Osteoblast (primary cell): ENCODE measurements around the gene SLBP. TPM values are rescaled to one million over a fixed set of nuclear protein-coding genes. Genes with fewer than 3 reads are reported as not detected.
A peak's percentile ranks its signal among the peaks of the same experiment; 100 is the strongest.

Source experiments
- DNase-seq: peaks from one replicate; pipeline ENCODE4 v3.0.0; 2011; ENCODE audit warnings: low spot score, mixed read lengths; ENCODE audit not compliant: insufficient read length; ENCODE audit errors: missing footprints
- H2AFZ ChIP-seq: 2 replicates; pipeline ENCODE4 v1.6.0; 2011; ENCODE audit warnings: mild to moderate bottlenecking, low read length
- H3K27ac ChIP-seq: 2 replicates; pipeline ENCODE4 v1.5.1; 2011; ENCODE audit warnings: mild to moderate bottlenecking, low read depth, low read length, moderate library complexity
- H3K27me3 ChIP-seq: 2 replicates; pipeline ENCODE4 v1.6.0; 2012; ENCODE audit warnings: mild to moderate bottlenecking, control low read depth, inconsistent platforms, low read length, moderate library complexity; ENCODE audit not compliant: insufficient read depth
- H3K36me3 ChIP-seq: 2 replicates; pipeline ENCODE4 v1.5.1; 2011; ENCODE audit warnings: mild to moderate bottlenecking, low read length, control low read depth, moderate library complexity; ENCODE audit not compliant: insufficient read depth
- H3K4me1 ChIP-seq: 2 replicates; pipeline ENCODE4 v1.5.1; 2011; ENCODE audit warnings: mild to moderate bottlenecking, low read length, control low read depth, moderate library complexity; ENCODE audit not compliant: insufficient read depth
- H3K4me2 ChIP-seq: 2 replicates; pipeline ENCODE4 v1.6.0; 2011; ENCODE audit warnings: mild to moderate bottlenecking, low read length; ENCODE audit not compliant: insufficient read depth
- H3K4me3 ChIP-seq: fragments of 200-600 bp; sonication (generic); 3 replicates; pipeline ENCODE4 v1.5.1; 2012; ENCODE audit warnings: mild to moderate bottlenecking, low read length, inconsistent platforms; ENCODE audit not compliant: insufficient read depth
- H3K79me2 ChIP-seq: 2 replicates; pipeline ENCODE4 v1.6.0; 2012; ENCODE audit warnings: mild to moderate bottlenecking, low read length, control low read depth, inconsistent platforms; ENCODE audit not compliant: insufficient read depth
- H3K9me3 ChIP-seq: 2 replicates; pipeline ENCODE4 v1.5.1; 2011; ENCODE audit warnings: low read depth, low read length, control low read depth
- H4K20me1 ChIP-seq: 2 replicates; pipeline ENCODE4 v1.6.0; 2012; ENCODE audit warnings: mild to moderate bottlenecking, low read length, control low read depth; ENCODE audit not compliant: insufficient read depth
- total RNA-seq: library from RNA; depleted of rRNA; stranded (reverse); fragments of >200 nt; gene quantifications from 2 replicates; pipeline ENCODE4 v1.2.3, GENCODE V29; 2012
- TF ChIP-seq, protein P1 (sequence below): IDR thresholded peaks from 2 replicates; pipeline ENCODE4 v1.5.1; 2011; ENCODE audit warnings: mild to moderate bottlenecking, low read depth, low read length, moderate library complexity; ENCODE audit errors: extremely low read depth

Gene SLBP
- total RNA-seq, 1 donor: 55.7 TPM

DNA sequence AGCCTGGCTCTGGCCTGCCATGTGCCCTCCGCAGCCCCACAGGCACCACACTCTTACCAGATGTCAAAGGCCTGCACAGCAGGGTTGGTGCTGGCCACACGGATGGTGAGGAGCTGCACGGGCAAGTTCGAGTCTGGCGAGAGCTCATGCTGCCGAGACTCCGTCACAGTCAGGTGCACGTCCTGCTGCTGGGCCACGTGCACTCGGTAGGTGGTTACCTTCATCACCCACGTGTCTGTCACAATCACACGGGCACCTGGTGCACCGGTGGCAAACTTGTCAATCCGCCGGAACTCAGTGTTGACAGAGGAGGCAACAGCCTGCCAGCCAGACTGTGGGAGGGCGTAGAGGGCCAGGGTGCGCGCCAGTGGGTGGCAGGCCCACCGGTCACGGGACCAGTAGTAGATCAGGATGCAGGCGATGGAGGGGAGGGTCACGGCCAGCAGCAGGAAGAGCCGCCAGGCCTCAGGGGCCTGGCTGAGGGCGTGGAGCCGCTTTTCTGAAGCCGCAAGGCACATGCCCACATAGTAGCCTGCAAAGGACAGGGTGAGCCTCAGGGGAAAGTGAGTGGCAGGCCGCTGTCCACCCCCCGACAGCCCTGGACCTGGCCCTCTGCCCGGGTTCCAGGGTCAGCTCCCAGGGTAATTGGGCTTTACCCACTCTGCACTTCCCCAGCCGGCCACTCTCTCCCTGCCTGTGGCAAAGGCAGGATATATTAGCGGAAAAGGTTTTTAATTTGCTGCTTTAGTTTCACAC, 6.2 kb upstream of the SLBP start:
- no peaks in the 10 kb centered on the region for H3K9me3 ChIP-seq
- H3K4me3 ChIP-seq: no peak overlapping the region
- H3K27ac ChIP-seq: no peak overlapping the region
- peaks cover 39% of the 10 kb centered on the region for H4K20me1 ChIP-seq
- peaks cover 19% of the 10 kb centered on the region for H3K36me3 ChIP-seq
- H3K79me2 ChIP-seq: peaks cover 68% of the 10 kb centered on the region
- DNase-seq: peak; percentile 80
- no peak overlapping the region for H3K4me2 ChIP-seq
- TF ChIP-seq, protein P1, sequence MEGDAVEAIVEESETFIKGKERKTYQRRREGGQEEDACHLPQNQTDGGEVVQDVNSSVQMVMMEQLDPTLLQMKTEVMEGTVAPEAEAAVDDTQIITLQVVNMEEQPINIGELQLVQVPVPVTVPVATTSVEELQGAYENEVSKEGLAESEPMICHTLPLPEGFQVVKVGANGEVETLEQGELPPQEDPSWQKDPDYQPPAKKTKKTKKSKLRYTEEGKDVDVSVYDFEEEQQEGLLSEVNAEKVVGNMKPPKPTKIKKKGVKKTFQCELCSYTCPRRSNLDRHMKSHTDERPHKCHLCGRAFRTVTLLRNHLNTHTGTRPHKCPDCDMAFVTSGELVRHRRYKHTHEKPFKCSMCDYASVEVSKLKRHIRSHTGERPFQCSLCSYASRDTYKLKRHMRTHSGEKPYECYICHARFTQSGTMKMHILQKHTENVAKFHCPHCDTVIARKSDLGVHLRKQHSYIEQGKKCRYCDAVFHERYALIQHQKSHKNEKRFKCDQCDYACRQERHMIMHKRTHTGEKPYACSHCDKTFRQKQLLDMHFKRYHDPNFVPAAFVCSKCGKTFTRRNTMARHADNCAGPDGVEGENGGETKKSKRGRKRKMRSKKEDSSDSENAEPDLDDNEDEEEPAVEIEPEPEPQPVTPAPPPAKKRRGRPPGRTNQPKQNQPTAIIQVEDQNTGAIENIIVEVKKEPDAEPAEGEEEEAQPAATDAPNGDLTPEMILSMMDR: no peak
- H3K27me3 ChIP-seq: no peaks in the 10 kb centered on the region
- peaks cover 29% of the 10 kb centered on the region for H3K4me1 ChIP-seq
- no peak overlapping the region for H2AFZ ChIP-seq

GRCh38 chr4:1717129-1718094, 5.3 kb upstream of the SLBP start:
- Histone ChIP-seq H3K4me1 (peaks cover 24% of the 10 kb centered on the region), H3K79me2 (peaks cover 65% of the 10 kb centered on the region), H3K27me3 (no peaks in the 10 kb centered on the region), H3K4me2 (no peak overlapping the region), H2AFZ (no peak overlapping the region), H4K20me1 (peaks cover 35% of the 10 kb centered on the region), H3K27ac (no peak overlapping the region), H3K36me3 (peaks cover 15% of the 10 kb centered on the region), H3K4me3 (no peak overlapping the region), H3K9me3 (no peaks in the 10 kb centered on the region)
- TF ChIP-seq, protein P1: no peak
- peak; percentile 52 for DNase-seq

GRCh38 chr4:1716065-1716945, 4.2 kb upstream of the SLBP start:
- TF ChIP-seq, protein P1: no peak
- Histone ChIP-seq H3K36me3 (peaks cover 15% of the 10 kb centered on the region), H3K4me3 (no peak overlapping the region), H3K4me1 (peaks cover 17% of the 10 kb centered on the region), H2AFZ (no peak overlapping the region), H3K27me3 (no peaks in the 10 kb centered on the region), H3K4me2 (no peak overlapping the region), H3K79me2 (peaks cover 56% of the 10 kb centered on the region), H3K27ac (no peak overlapping the region), H3K9me3 (no peaks in the 10 kb centered on the region), H4K20me1 (peaks cover 36% of the 10 kb centered on the region)
- peak; percentile 83 for DNase-seq
